ENCODE data around the gene SH2D2A.

The SH2D2A gene

GRCh38 chr1:156816561-156817328 lies at the start of gene SH2D2A:
Gene SH2D2A (minus strand): TSS chr1:156816848. CDS start chr1:156816708, 140 bp downstream.
- DNase-seq: peak; percentile 97

GRCh38 chr1:156865865-156866248 lies 49.2 kb upstream of the SH2D2A start:
- no peak for DNase-seq

DNA sequence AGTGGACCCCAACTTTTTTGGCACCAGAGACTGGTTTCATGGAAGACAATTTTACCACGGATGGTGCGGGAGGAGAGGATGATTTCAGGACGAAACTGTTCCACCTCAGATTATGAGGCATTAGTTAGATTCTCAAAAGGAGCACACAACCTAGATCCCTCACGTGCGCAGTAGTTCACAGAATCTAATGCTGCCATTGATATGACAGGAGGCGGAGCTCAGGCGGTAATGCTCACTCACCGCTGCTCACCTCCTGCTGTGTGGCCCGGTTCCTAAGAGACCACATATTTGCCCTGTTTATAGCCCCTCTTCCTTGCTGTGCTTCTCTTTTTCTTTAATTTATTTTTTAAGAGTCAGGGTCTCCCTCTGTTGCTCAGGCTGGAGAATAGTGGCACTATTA lies 48.6 kb upstream of the SH2D2A start:
- no peak for DNase-seq

GRCh38 chr1:156864796-156865195 lies 48.1 kb upstream of the SH2D2A start:
- no peak for DNase-seq

DNA sequence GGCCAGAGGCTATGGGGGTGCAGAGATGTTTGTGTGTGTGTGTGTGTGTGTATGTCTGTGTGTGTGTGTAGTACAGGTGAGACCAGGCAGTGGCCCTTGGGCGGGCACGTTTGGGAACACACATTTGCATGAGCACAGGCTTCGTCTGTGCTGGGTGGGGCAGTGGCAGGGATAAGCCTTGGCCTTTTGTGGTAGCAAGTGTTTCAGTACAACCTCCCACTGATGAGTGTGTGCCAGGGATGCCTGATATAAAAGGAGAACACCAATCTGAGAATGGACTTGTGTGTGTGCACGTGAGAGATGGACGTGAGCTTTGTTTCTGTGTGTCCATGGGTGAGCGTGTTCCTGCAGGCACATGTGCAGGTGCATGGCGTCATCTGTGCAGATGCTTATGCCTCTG lies 47.0 kb upstream of the SH2D2A start:
- DNase-seq: no peak

- DNase-seq: no peak
Measured at GRCh38 chr1:156862997-156863599, 46.5 kb upstream of the SH2D2A start.

DNA sequence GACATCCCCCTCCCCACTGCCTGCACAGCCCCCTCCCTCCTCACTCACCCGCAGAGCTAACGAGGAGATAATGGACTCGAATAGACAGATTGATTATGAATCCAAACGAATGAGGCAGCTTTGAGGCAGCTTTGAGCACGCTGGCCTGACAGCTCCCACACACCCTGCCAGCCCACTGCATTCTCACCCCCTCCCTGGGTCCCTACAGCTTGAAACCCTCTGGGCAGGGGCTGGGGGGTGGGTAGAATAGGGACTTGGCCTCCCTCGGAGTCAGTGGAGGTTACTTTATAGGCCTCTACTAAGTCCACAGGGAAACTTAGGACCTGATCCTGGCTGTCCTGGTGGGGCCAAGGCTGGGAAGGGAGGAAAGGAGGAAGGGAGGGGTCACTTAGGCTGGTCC lies 45.9 kb upstream of the SH2D2A start:
- no peak for DNase-seq

- peak; percentile 70 for DNase-seq
Measured at GRCh38 chr1:156860628-156861423, 44.2 kb upstream of the SH2D2A start, which contains the start of gene NTRK1. Gene NTRK1 (plus strand): TSS chr1:156860865. CDS start chr1:156860935, 70 bp downstream.

DNA sequence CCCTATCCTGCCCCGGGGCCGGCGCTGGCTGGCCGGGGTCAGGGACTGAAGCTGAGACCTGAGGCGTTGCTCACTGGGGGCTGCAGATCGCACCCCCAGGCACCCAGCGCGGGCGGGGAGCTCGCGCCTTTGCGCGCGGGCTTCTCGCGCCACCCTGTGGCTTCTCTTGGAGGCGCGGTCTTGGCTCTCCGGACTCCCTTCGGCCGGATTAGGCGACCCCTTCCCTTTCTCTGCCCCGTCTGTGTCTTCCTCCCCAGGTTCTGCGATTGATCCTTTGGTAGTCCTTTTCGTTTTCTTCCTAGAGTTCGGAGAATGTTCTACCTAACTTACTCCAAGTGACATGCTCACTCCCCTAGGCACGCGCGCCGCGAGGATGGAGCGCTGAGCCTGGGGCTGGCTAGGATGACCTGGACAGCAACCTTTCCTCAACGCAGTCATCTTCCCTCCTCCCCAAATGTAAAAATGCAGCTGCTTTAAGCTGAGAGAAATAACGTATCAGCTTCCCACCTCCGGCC lies 43.5 kb upstream of the SH2D2A start:
- peak; percentile 66 for DNase-seq

DNA sequence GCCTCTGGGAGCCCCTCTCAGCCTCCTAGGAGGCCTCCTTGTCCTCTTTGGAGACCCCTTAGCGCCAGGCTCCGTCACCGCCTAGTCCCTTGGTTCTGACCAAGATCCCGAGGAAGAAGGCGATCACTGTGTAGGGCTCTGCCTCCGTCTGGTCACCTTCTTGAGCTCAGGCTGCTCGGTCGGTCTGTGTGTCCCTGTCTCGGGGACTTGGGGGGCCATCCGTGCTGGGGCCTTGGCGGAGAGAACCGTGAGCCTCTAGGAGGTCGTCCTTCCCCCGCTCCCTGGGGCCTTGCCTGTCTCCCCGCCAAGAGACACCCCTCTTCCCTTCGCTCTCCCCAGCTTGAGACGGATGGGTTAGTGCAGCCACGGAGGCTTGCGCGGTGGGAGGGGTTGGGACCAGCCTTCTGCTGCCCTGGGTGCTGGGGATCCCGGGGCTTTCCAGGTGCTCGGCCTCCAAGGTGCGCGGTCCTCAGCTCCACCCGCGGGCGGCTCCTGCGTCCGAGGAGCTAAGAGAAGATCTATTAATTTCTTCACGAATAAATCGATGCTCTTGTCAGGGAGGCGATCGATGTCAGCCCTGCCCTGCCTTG lies 43.0 kb upstream of the SH2D2A start:
- DNase-seq: peak; percentile 28

DNA sequence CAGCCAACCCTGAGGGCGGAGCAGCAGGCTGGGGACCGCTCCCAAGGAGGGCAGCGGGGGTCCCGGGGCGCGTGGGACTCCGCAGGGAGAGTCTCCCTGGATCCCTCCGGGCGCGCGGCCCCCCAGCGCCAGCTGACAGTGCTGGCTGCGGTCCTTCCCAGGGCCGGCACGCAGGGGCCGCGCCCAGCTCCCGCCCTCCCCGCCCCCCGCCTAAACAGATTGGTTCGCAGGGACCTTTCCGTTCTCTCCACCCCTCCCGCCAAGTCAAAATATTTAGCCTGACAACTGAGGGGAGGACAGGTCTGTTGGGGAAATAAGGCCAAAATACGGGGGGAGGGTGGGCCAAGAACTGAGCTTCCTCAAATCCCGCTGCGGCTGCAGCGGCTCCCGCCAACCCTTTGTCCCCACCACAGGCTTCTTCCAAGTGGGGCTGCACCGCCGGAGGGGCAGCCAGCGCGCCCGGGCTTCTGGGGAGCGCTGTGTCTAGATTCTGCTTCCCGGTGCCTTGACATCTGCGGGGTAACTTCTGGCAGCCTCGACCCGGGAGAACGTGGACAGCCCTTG lies 42.4 kb upstream of the SH2D2A start, which contains the start of gene INSRR:
Gene INSRR, minus strand, starts transcription at position 159 of the 564 bp plus-strand sequence. CDS start 496 bp downstream, outside the sequence.
- no peak for DNase-seq

GRCh38 chr1:156858555-156858956 lies 41.9 kb upstream of the SH2D2A start:
- DNase-seq: no peak

- no peak for DNase-seq
Measured at GRCh38 chr1:156857532-156857931, 40.9 kb upstream of the SH2D2A start.

GRCh38 chr1:156856282-156856785 lies 39.7 kb upstream of the SH2D2A start:
- no peak for DNase-seq

- DNase-seq: no peak
Measured at GRCh38 chr1:156854634-156855033, 38.0 kb upstream of the SH2D2A start.

- no peak for DNase-seq
Measured at GRCh38 chr1:156853761-156854160, 37.1 kb upstream of the SH2D2A start.

DNA sequence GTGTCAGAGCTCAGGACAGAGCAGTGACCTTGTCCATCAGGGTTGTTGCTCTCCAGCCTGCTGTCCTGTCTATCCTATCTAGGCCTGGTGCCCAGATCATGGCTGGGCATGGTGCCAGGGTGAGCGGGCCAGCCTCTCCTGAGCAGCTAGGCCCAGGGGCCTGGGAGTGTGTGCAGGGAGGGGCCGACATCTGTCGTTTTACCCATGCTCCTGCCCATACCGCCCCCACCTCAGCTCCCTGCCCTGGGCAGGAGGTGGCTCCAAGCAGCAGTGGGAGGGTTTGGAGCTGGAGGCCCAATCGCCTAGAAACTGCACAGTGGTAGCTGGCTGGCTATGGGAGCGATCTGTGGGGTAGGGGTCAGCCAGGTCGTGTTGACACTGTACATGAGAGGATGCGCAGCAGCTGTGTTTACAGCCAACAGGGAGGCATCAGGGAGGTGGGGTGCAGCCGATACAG lies 35.8 kb upstream of the SH2D2A start:
- no peak for DNase-seq

GRCh38 chr1:156851779-156852417 lies 35.2 kb upstream of the SH2D2A start:
- no peak for DNase-seq

DNA sequence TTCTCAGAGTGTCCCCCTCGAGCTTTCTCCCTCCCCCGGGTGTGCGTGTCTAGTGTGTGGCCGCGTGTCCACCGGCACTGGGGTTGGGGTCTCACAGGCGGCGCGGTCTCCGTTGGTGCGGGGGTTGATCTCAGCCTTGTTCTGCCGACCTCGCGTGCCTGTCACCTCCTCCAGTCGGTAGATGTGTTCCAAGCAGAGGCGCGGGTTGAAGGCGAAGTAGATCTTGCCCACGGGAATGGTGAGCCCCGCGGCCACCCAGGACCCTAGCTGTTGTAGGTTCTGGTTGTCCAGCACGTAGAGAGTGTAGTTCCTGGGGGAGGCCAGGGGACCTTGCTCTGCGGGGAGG lies 32.5 kb upstream of the SH2D2A start:
- no peak for DNase-seq

- DNase-seq: peak; percentile 82
Measured at GRCh38 chr1:156848461-156849150, 32.0 kb upstream of the SH2D2A start.
